Stimulated activated CD8-positive, alpha-beta memory T cell treated with anti-CD3 and anti-CD28 coated beads, Interleukin-7, amount 100 ng/mL, for 4 hours (primary cell): Measurements from ENCODE around the gene ETS2.

ENCODE experiments used
- DNase-seq, 2 donors: peaks; one replicate each; pipeline ENCODE4 v3.0.0-alpha.2; 2020; ENCODE audit warnings: low read depth in 2 of 2

ETS2 gene

DNA sequence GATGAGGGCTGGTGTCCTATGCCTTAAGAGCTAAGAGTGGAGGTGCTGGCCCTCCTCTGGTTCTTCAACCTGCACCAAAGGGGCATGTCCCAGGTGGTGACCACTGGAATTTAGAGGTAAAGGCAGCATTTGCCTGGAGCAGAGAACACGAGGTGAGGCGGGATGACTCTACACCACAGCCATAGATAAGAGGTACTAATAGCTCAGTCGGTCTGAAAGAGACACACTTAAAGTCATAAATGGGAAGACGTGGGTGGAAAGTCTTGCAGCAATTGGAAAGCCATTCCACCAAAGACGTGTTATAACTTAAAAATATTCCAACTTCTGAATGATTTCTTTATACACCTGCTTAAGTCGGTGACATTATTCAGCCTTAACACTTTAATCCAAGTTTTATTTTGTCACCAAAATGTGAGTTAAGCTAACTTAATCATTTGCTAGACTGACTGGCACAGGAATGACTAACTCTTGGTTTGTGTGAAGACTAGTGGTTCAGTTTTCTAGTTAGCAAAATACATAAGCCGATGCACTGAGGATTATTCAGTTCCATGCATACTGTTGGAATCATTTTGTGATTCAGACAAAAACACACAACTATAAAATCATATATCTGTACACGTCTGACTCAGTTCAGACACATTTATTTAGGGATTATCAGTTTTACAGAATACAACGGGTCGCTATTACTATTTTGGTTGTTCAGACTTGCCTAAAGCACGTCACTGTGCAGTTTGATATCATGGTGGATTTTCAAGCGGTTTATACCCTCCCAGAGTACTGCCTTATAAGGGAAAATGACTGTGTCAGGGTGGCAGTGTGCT is 4.6 kb upstream of the ETS2 start:
- DNase-seq = no peak

DNA sequence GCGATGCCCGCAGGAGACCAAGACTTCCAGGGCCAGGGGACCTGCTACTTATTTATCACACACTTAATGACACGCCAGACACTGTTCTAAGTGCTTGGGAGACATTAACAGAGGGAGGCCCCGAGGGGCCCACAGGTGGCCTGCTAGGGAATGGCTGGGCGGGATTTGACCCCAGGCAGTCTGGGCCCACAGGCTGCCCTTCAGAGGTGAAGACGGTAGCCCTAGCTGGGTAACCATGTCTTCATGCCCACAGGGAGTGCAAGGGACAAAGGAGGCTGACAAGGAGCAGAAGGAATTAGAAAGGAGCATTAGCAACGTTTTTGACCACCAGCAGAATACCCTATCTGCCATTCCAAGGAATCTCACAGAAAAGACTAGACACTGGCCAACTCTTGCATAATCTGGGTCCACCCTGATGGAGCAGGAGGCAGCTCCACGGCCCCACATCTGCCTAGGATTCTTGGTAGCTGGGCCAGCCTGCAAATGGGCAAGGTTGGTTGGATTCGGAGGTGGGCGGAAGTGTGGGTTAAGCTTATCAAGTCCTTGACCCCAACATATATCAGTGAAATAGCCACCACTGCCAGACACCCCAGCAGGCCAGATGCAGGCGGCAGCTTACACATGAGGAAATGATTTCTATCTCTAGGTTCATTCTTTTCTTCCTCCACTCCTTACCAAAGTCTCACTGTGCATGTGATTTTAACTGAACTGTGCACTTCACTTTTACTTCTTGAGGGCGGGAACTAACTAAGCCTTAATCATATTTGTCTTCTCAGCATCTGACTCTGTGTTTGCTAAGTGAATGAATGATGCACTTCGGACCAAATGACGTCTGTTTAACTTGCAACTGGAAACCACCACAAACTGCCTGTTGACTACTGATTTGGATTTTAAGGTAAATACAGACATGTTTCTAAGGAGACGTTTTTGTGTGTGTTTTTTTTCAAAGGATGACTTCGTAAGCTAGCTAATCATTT is 3.4 kb upstream of the ETS2 start:
- no peak for DNase-seq

DNA sequence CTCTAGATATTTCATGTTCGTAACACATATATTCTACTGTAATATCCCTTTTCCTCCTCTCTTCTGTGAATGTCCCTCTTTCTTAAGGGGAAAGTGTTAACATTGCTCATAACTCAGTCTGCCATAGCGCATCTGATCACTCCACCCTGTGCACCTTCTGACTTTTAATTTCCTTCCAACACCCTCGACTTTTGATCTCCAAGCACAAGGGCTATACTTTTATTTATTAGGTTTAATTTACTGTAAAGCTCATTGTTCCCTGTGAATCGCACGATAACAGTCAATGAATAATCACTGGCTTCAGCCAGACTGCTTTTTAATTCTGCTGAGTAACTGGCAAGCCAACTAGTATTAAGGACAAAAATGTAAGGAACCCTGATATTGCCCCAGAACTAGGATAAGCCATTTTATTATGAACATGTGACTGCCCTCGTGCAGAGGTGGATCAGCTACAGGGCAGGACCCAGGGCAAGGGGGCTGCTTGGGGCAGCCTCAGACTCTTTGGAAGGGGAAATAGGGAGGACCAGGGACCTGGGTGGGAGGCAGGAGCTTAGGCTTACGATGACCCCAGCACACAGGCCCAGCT is 2.6 kb upstream of the ETS2 start:
- no peak for DNase-seq

DNA sequence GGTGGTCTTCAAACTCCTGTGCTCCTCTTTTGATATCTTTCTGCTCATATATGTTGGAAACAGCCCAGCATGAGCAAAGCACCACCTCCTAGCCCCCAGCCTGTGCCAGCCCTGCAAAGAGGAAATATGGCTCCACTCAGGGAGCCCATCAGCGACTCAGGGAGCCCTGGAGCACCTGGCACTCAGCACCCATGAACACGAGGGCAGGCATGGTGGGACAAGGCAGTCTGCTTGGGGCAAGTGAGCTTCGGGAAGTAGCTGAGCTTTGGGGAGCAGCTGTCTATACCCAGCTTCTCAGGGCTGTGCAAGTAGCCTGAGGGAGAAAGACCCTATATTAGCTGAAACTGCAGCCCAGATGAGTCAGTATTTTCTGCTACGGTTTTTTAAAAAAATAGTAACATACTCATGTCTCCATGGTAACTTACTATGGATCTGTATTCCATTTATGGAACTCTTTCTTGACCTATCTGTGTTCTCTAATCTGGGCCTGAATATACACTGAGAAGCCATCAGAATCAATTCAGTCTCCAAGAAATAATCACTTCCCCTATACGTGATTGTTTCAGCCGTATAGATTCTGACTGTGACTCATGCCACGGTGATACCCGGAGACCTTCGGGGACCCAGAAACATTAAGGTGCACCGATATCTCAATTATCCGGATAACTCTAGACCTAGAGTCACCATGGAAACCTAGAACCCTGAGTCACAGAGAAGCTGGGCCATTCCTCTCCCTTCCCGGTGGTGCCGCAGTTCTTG is 1.5 kb upstream of the ETS2 start:
- DNase-seq = no peak

DNA sequence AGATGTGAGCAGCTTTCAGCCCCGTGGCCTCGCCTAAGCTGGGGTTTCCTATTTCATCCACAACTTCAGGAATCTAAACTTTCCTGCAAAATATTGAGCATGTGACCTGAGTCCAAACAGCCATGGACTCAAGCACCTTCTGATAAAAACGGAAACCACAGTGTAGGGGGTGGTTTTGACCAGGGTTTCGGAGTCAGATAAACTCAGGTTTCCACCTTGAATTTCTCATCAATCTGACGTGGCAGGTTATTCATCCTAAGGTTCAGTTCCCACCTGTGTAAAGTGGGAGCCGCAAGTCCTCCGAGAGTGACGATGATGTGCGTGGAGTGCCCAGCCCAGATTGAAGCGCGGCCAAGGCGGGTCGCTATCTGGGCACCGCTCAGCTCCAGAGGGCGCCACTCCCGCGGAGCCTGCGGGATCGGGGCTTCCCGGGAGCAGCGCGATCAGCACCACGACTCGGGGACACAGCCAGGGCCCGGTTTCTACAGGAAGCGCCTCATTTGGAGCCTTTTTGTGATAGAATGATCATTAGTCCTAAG is 871 bp upstream of the ETS2 start:
- peak in 1 of 2 donors; percentile 17 for DNase-seq

DNA sequence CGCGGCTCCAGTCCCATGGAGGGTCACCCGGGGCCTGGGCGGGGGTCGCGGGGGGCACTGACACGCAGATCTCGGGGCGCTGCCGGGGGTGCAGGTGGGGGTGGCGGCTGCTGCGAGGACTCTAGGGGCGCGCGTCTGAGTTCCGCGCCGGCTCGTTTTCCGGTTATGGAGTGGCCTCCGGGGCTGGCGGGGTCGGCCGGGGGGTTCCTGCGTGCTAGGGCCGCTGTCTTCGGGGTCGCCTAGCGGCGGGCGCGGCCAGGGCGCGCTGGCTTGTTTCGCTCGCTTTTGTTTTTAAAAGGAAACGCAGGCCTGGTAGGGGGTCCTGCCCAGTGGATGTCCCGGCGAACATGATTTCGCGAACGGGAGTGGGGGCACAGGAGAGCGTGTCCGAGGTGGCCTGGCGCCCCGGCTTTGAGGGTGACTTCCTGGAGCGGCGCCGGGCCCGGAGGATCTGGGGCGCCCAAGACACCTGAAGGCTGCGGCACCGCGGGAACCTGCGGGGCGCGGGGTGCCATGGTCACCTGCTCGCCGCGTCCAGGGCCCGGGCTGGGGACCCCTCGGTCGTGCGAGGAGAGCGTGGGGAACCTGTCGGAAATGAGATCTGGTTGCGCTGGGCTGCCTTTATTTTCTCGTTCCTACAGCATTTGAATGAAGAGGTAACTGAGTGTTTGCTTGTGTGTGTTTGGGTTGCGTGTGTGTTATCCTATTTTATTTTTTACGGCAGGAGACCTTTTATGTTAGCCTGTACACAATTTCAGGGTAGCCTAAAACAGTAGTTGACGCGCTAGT is 618 bp downstream of the ETS2 start:
- DNase-seq = peak in 1 of 2 donors; percentile 24

DNA sequence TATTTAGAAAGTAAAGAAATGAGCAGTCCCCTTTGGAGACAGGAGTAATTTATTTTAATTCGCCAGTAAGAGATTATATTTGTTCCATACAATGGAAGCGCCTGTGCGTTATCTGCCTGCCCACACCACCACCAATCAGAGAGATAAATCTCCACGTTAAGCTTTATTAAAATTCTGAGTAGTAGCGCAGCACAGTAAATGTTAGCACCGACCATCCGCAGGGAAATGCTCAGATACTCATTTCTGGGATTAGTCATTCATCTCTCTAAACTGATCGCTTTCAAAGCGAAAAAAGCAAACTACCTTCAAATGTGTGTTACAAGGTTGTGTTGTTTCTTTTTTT is 1.2 kb downstream of the ETS2 start:
- no peak for DNase-seq

DNA sequence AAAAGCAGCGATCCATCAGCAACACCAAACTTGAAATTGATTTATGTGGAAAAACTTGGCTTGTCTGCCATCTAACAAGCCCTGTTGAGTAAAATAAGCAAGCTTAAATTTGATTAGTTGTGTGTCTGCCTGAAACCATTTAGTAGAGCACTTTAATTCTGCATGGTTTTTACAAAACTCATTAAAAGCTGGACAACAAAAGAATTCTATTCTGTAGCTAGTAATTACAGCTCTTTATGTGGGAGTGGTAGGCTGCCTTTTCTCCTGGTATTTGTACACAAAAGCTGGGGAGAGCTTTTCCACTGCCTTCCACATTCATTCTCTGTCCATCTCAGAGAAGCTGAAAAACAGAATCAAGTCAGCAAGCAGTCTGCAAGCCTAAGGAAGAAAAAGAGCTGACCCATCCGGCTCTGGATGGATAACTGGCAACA is 1.7 kb downstream of the ETS2 start:
- DNase-seq = no peak

DNA sequence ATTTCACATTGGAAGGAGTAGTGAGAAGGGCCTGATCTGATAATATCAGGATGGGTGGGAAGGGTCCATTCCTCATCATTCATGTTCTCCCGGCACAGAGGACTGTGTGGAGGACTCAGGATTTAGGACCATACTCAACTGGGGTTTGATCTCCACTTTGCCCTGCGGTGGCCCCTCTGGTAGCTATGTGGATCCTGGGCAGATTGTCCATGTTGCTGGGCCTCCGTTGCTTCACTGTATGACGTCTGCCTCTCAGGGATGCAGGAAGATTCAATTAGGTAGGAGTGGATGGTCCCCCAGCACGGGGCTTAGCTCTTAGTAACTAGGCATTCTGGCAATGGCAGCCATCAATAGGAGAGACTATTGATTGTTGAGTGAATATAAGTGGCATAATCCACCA is 2.3 kb downstream of the ETS2 start:
- DNase-seq = no peak

DNA sequence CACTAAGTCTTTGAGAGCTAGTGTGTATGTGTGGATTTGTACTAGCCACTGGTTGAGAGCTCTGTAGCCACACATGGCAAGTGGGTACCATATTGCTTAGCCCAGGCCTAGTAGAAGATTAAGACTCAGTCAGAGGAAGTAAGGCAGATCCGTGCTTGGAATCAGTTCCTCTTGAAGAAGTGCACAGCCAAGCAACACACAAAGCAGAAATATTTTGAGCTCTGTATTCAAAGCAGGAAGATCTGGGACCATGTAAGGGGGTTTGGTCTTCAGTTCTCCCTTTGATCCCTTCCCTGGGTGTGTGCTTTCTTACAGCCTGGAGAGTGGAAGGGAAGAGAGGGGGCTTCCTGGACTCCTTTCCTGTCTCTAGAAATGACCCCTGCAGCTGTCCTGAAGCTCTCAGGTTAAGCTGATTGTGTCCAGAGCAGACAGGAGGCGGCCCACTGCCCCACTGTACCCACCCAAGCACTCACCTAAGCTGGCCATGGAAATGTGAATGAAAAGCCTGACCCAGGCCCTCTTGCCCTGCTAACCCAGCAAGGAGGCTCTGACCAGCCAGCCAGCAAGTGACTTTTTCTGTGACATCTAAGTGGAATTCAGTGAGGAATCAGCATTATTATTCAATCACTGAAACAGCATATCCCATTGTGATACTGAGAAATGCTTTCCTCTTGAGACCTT is 3.6 kb downstream of the ETS2 start:
- DNase-seq = no peak

DNA sequence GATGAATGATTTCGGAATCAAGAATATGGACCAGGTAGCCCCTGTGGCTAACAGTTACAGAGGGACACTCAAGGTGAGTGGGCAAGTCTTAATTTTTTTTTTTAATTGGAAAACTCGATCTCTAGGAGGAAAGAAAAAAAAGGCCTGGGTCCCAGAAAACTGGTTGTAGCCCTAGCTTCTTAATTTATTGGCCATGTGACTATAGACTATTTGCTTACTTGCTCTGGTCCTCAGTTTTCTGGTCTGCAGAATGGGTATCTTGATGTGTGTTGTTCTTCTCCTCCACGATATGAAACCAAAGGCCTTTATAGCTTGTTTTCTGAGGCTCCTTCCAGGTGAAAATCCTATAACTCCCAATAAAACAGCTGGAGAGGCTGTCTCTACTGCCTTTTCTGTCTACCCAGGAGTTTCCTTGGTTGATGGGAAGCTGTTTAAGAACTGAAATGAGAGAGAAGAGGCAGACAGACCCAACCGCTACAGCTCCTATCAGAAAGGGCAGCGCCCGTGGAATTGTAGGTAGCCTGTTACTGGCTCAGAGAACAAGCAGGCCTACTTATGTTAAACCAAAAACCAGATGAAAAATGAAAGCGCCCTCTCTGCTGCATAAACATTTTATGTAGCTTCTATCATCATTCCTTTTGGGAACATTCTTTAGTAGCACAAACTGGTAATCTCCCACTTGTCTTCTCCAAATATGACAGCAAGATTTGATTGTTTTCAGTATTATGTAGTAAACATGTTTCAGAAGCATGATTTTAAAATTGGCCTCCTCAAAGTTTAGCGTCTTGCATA is 4.5 kb downstream of the ETS2 start:
- DNase-seq = no peak

DNA sequence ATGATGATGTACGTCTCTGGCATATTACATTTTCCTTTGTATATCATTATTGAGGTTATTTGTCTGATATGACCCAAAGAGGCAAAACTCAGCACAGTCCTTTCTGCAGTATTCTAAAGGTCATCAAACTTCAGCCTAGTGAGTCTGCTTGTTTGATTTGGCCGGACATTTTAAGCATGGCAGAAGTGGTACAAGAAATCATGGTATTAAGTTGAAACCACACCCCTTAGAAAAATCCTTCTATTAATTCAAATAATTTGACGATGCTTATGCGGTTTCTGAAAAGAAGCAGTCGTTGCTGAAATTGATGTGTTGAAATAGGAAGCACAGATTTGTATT is 5.1 kb downstream of the ETS2 start:
- DNase-seq = no peak

DNA sequence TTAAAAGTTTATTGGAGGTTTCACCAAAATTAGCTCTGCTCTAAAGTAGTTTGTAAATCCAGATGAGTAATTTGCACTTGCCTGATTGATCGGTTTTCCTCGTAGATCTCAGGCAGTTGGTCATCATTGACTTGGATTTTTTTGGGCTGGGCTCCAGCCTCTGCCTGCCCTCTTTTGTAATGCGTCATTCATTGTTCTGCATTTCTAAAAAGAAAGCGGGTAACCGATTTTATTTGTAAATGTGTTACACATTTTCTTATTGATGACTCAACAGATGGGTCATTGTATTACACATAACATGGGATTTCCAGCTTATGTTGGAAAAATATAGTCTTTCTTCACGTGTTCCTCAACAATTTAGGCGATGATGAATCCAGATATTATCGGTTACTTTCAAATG is 5.5 kb downstream of the ETS2 start:
- no peak for DNase-seq

DNA sequence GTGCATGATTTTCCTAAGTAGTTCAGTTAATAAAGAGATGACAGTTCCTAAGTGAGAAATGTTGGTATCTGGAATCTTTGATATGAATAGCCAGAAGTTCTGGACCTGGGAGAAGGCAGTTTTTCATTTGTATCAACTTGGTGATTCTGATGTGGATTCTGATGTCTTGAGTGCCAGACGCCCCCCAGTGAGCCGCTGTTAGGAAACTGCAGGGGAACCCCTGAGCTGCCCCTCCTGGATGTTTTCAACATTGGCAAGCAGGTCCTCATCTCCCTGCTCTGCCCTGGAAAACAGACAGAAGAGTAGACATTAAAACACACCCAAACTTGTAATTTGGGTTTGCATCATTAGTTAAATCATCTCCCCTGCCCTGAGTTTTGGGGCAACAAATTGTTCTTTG is 7.4 kb downstream of the ETS2 start:
- no peak for DNase-seq

DNA sequence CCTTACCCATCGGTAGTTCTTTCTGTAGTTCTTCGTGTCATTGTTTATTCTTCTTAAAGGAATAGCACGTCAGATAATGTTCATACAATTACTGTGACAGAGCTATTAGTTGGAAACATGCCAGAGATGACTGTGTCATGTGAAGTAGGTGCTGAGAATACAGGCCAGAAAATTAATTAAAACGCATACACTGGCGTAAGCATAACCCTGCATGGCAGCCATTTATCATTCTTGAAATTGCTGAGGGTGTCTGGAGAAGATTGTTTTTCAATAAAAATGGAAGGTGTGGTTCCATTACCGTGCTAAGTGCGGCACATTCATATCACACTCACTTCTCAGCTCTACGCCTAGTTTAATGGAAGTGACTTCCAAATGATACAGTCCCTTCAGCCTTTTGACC is 7.8 kb downstream of the ETS2 start:
- no peak for DNase-seq

DNA sequence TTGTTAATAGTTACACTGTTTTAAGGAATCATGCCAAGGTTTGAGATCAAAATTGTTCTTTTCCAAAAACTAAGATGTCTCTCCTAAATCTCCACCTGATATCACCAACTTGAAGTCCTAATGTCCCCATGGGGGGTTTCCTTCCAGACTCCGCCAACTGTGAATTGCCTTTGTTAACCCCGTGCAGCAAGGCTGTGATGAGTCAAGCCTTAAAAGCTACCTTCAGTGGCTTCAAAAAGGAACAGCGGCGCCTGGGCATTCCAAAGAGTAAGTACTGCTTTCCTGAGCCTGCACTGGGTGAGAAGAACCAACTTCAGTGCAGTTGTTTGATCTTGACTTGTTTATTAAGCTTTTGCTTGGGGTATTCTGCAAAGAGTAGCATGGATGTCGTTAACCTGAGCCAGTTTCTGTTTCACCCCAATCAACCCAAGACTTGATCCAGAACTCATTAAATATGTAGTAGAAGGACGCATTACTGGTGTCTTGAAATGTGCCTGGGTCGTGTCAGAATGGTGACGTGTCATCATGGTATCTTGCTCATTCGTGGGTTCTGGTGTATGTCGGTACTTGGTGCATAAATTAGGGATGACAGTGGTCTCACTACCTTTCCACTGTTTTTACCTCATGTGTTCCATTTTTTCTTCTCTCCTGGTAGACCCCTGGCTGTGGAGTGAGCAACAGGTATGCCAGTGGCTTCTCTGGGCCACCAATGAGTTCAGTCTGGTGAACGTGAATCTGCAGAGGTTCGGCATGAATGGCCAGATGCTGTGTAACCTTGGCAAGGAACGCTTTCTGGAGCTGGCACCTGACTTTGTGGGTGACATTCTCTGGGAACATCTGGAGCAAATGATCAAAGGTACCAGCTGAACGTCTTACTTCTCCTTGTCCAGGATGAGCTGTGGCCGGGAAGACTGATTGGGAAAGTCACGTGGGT is 8.7 kb downstream of the ETS2 start:
- DNase-seq = no peak

DNA sequence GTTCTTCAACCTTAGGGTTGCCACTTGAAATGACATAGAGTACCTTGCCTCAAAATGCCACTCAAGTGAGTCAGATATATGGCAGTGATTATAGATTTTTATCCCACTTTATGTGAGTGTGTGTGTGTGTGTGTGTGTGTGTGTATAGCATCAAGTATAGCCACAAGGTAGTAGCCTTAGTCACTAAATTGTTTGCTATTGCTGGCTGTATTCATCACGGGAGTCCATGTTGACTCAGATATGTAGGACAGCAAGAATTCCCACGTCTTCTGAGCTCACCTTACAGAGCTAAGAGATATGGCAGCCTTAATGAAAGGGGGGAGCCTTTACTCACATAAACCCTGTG is 9.3 kb downstream of the ETS2 start:
- DNase-seq = no peak

DNA sequence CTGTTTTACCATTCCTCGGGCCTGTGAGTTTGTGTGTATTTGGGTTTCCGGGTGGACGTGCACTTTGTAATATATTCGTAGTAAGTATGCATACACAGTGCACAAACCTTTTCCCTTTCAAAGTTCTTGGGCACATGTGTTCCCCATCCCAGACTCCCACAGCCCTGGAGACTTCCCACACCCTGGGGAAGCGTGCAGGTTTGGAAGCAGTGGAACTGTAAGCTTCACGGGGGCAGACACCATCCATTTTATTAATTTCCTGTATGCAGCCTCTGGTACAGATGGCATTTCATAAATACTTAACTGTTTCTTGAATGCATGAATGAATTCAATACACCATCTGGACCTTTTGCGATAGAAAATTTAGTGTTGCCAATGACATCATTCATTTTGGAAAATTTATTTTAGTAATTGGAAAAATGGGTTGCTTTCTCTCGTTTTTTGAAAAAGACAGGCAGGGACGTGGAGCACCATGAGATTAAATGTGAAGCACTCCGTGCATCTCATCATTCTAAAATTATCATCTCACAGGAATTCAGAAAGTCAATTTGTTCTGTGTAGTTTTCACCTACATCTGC is 10.8 kb downstream of the ETS2 start:
- DNase-seq = no peak
